DMS79 (cell line): Measurements from ENCODE around the gene HSCB.
A peak's percentile ranks its signal among the peaks of the same experiment; 100 is the strongest.
"Not testable (repeated sequence)": the region's sequence is repeated elsewhere in the genome, so short reads cannot be mapped to it uniquely, and the experiment has no call there.

Experiments used
- DNase-seq: peaks from one replicate; lab custom pipeline; 2025; lab: John Stamatoyannopoulos, UW

The HSCB gene

GRCh38 chr22:28741785-28742561 is at the start of gene HSCB, which contains the start of gene CHEK2:
Gene HSCB (plus strand): TSS chr22:28742039. CDS start chr22:28742096, 57 bp downstream.
Gene CHEK2 (minus strand): TSS chr22:28741820. CDS start chr22:28734721, 7,099 bp downstream.
- DNase-seq: peak; percentile 91

GRCh38 chr22:28693041-28693760 is 48.6 kb upstream of the HSCB start:
- DNase-seq: not testable (repeated sequence)

- no peak for DNase-seq
These were observed 38.9 kb upstream of the HSCB start for GRCh38 chr22:28702891-28703290.

- DNase-seq: no peak
These were observed 38.4 kb upstream of the HSCB start for GRCh38 chr22:28703436-28703835.

- no peak for DNase-seq
These were observed 35.0 kb upstream of the HSCB start for GRCh38 chr22:28706845-28707244.

- DNase-seq: no peak
These were observed 31.7 kb upstream of the HSCB start for GRCh38 chr22:28710107-28710506.

GRCh38 chr22:28710576-28711191 is 31.2 kb upstream of the HSCB start:
- DNase-seq: no peak

GRCh38 chr22:28711341-28711740 is 30.5 kb upstream of the HSCB start:
- no peak for DNase-seq

- DNase-seq: peak; percentile 2
These were observed 29.7 kb upstream of the HSCB start for GRCh38 chr22:28711820-28712777.

GRCh38 chr22:28714043-28714628 is 27.7 kb upstream of the HSCB start:
- no peak for DNase-seq

- DNase-seq: no peak
These were observed 26.2 kb upstream of the HSCB start for GRCh38 chr22:28715611-28716010.

GRCh38 chr22:28716686-28717085 is 25.2 kb upstream of the HSCB start:
- DNase-seq: no peak

- no peak for DNase-seq
These were observed 23.8 kb upstream of the HSCB start for GRCh38 chr22:28718044-28718443.

- no peak for DNase-seq
These were observed 13.8 kb upstream of the HSCB start for GRCh38 chr22:28728002-28728401.

- DNase-seq: no peak
These were observed 13.1 kb upstream of the HSCB start for GRCh38 chr22:28728621-28729313.

- no peak for DNase-seq
These were observed 11.7 kb upstream of the HSCB start for GRCh38 chr22:28730179-28730578.

- DNase-seq: peak; percentile 55
These were observed 7.4 kb upstream of the HSCB start for GRCh38 chr22:28734393-28734792.

- no peak for DNase-seq
These were observed 5.3 kb upstream of the HSCB start for GRCh38 chr22:28736301-28737155.

GRCh38 chr22:28737701-28738100 is 4.1 kb upstream of the HSCB start:
- DNase-seq: no peak

GRCh38 chr22:28738876-28739275 is 3.0 kb upstream of the HSCB start:
- DNase-seq: not testable (repeated sequence)
